Lower lobe of right lung (tissue), 2 donors: ENCODE data around the gene NHS. TPM values are rescaled to one million over a fixed set of nuclear protein-coding genes. Genes with fewer than 3 reads are reported as not detected.
A peak's percentile ranks its signal among the peaks of the same experiment; 100 is the strongest.

Experiments used
- ATAC-seq, 2 donors: fragments of 200-7000 bp; cut with Tn5 transposase; one replicate each; pipeline ENCODE4 v1.9.1; 2020 to 2022; ENCODE audit warnings: mild to moderate bottlenecking in 2 of 2, moderate library complexity in 2 of 2
- DNase-seq: peaks from one replicate; pipeline ENCODE4 v3.0.0-alpha.2; 2020
- H3K27ac ChIP-seq: fragments of 200-600 bp; one replicate; pipeline ENCODE4 v1.8.0; 2022
- H3K27me3 ChIP-seq: fragments of 200-600 bp; one replicate; pipeline ENCODE4 v1.8.0; 2022; ENCODE audit warnings: low read depth
- H3K36me3 ChIP-seq: fragments of 200-600 bp; one replicate; pipeline ENCODE4 v1.8.0; 2022; ENCODE audit warnings: mild to moderate bottlenecking
- H3K4me1 ChIP-seq: fragments of 200-600 bp; one replicate; pipeline ENCODE4 v1.8.0; 2022
- H3K4me3 ChIP-seq: fragments of 200-600 bp; one replicate; pipeline ENCODE4 v1.8.0; 2022; ENCODE audit warnings: mild to moderate bottlenecking
- H3K9me3 ChIP-seq: fragments of 200-600 bp; one replicate; pipeline ENCODE4 v1.8.0; 2022
- CTCF ChIP-seq: fragments of 200-600 bp; IDR thresholded peaks from one replicate; pipeline ENCODE4 v1.8.0; 2022; ENCODE audit warnings: antibody characterized with exemption, mild to moderate bottlenecking
- intact Hi-C: fragments of 100-400 bp; cut with DNase I; formaldehyde crosslinking; loops from one replicate; pipeline ENCODE4 v1.11.0; 2022
- total RNA-seq: library from RNA; stranded (reverse); fragmentation: NEBNext Ultra II Directional; extraction: Animal tissue kit (Norgen Biotek cat#: 25700); gene quantifications from one replicate; pipeline ENCODE4 v1.2.1, GENCODE V29; 2021
- donor health status: DM: no; HTN: yes; CAD: no; lungs with severe emphysema.

NHS gene
- total RNA-seq, 1 donor from 2014 or later, result 2.7 TPM

GRCh38 chrX:17656035-17656418, 281.0 kb downstream of the NHS start:
- Histone ChIP-seq H3K36me3 (no peaks in the 10 kb centered on the region), H3K4me1 (no peaks in the 10 kb centered on the region), H3K9me3 (no peaks in the 10 kb centered on the region), H3K4me3 (peak overlapping the region; percentile 27), H3K27me3 (peaks cover 10% of the 10 kb centered on the region), H3K27ac (no peak overlapping the region)
- ATAC-seq (peak in 1 of 2 donors; percentile 28), DNase-seq (no peak)
- intact Hi-C loops, result no loop called here
- no peak for TF ChIP-seq CTCF

DNA sequence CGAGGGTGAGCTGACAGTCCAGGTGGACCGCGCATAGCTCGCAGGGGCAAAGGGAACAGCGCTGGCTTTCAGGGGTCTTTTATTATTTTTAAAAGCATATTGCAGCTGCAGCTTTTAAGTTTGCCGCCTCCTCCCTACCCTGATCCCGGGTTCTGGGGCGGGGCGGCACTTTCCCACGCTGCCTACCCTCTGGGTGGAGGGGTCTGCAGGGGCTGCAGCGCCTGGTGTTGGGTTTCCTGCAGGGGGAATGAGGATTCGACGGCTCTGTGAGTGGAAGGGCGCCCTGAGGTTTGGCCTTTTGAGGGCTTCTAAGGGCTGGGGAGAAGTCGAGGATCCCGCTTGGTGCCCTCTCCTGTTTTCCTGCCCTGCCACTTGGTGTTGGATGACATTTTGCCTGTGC, 281.6 kb downstream of the NHS start:
- intact Hi-C loops, result no loop called here

DNA sequence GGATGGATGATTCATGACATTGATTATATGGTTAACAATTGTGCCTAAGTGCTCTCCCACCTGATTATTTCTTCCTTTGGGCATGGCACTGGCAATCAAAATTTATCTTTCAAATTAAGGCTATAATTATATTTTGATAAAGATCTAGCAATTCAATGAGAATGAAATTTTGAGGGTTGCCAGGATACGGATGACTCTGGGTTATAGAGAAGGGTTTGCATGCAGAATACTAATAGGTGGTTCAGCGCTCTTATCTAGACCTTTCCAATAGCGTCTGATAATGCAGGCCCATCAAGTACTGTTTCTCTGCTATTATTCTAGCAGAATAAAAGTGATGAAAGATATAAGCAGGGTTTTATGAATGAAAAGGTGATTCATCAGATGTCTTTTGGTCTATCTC, 287.4 kb downstream of the NHS start:
- ATAC-seq (no peak), DNase-seq (no peak)
- Histone ChIP-seq H3K27me3 (no peaks in the 10 kb centered on the region), H3K36me3 (no peaks in the 10 kb centered on the region), H3K4me1 (no peaks in the 10 kb centered on the region), H3K27ac (no peak overlapping the region), H3K9me3 (no peaks in the 10 kb centered on the region), H3K4me3 (no peak overlapping the region)
- no peak for TF ChIP-seq CTCF
- intact Hi-C loops, result no loop called here

More for the DNA sequence above, 281.6 kb downstream of the NHS start:
- DNase-seq (no peak), ATAC-seq (no peak)
- TF ChIP-seq CTCF, result no peak
- no peaks in the 10 kb centered on the region for H3K36me3 ChIP-seq
- peaks cover 10% of the 10 kb centered on the region for H3K27me3 ChIP-seq
- no peak overlapping the region for H3K27ac ChIP-seq
- no peaks in the 10 kb centered on the region for H3K4me1 ChIP-seq
- no peaks in the 10 kb centered on the region for H3K9me3 ChIP-seq
- no peak overlapping the region for H3K4me3 ChIP-seq

DNA sequence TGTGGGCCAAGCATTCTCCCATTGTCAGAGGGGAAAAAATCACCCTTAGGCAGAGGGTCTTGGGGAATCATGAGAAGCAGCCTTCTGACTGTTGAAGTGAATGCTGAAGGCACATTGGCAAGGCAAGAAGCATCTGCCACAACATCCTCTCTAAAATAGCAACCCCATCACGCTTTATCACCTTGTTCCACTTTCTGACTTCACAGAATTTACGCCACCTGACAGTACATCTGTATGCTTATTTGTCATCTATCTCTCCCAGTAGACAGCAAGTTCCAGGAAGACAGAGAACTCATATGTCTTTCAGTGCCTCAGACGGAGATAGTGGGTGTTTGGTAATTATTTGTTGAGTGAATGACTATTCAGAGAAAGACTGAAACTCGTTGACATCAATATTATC, 293.9 kb downstream of the NHS start:
- ATAC-seq (no peak), DNase-seq (no peak)
- Histone ChIP-seq H3K4me3 (no peak overlapping the region), H3K27me3 (no peaks in the 10 kb centered on the region), H3K9me3 (no peaks in the 10 kb centered on the region), H3K27ac (no peak overlapping the region), H3K4me1 (no peaks in the 10 kb centered on the region), H3K36me3 (no peaks in the 10 kb centered on the region)
- intact Hi-C loops, result no loop called here
- no peak for TF ChIP-seq CTCF

- intact Hi-C loops, result no loop called here
- ATAC-seq (no peak), DNase-seq (no peak)
- Histone ChIP-seq H3K9me3 (no peaks in the 10 kb centered on the region), H3K4me3 (no peak overlapping the region), H3K27me3 (no peaks in the 10 kb centered on the region), H3K4me1 (no peaks in the 10 kb centered on the region), H3K27ac (no peak overlapping the region), H3K36me3 (no peaks in the 10 kb centered on the region)
- no peak for TF ChIP-seq CTCF
These were observed 294.5 kb downstream of the NHS start for GRCh38 chrX:17669458-17669857.

GRCh38 chrX:17669891-17670290, 294.9 kb downstream of the NHS start:
- H3K27ac ChIP-seq, result no peak overlapping the region
- no peaks in the 10 kb centered on the region for H3K4me1 ChIP-seq
- H3K4me3 ChIP-seq, result no peak overlapping the region
- H3K36me3 ChIP-seq, result no peaks in the 10 kb centered on the region
- intact Hi-C loops, result no loop called here
- ATAC-seq (no peak), DNase-seq (no peak)
- no peak for TF ChIP-seq CTCF
- H3K27me3 ChIP-seq, result no peaks in the 10 kb centered on the region
- no peaks in the 10 kb centered on the region for H3K9me3 ChIP-seq
